NCI-H1092 treated with DMSO at 0.1 percent for 48 hours (cell line): Measurements from ENCODE around the gene MAST4.
"Not testable (repeated sequence)": the region's sequence is repeated elsewhere in the genome, so short reads cannot be mapped to it uniquely, and the experiment has no call there.

Experiments
- DNase-seq: peaks from one replicate; lab custom pipeline; 2025; lab: John Stamatoyannopoulos, UW

The MAST4 gene

DNA sequence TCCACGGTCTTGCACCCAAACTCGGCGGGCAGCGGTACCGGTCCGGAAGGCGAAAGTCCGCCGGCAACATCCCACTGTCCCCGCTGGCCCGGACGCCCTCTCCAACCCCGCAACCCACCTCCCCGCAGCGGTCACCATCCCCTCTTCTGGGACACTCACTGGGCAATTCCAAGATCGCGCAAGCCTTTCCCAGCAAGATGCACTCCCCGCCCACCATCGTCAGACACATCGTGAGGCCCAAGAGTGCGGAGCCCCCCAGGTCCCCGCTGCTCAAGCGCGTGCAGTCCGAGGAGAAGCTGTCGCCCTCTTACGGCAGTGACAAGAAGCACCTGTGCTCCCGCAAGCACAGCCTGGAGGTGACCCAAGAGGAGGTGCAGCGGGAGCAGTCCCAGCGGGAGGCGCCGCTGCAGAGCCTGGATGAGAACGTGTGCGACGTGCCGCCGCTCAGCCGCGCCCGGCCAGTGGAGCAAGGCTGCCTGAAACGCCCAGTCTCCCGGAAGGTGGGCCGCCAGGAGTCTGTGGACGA is 567.1 kb downstream of the MAST4 start:
- no peak for DNase-seq

DNA sequence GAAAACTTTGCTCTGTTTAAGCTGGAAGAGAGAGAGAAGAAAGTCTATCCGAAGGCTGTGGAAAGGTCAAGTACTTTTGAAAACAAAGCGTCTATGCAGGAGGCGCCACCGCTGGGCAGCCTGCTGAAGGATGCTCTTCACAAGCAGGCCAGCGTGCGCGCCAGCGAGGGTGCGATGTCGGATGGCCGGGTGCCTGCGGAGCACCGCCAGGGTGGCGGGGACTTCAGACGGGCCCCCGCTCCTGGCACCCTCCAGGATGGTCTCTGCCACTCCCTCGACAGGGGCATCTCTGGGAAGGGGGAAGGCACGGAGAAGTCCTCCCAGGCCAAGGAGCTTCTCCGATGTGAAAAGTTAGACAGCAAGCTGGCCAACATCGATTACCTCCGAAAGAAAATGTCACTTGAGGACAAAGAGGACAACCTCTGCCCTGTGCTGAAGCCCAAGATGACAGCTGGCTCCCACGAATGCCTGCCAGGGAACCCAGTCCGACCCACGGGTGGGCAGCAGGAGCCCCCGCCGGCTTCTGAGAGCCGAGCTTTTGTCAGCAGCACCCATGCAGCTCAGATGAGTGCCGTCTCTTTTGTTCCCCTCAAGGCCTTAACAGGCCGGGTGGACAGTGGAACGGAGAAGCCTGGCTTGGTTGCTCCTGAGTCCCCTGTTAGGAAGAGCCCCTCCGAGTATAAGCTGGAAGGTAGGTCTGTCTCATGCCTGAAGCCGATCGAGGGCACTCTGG is 567.8 kb downstream of the MAST4 start:
- DNase-seq = no peak

DNA sequence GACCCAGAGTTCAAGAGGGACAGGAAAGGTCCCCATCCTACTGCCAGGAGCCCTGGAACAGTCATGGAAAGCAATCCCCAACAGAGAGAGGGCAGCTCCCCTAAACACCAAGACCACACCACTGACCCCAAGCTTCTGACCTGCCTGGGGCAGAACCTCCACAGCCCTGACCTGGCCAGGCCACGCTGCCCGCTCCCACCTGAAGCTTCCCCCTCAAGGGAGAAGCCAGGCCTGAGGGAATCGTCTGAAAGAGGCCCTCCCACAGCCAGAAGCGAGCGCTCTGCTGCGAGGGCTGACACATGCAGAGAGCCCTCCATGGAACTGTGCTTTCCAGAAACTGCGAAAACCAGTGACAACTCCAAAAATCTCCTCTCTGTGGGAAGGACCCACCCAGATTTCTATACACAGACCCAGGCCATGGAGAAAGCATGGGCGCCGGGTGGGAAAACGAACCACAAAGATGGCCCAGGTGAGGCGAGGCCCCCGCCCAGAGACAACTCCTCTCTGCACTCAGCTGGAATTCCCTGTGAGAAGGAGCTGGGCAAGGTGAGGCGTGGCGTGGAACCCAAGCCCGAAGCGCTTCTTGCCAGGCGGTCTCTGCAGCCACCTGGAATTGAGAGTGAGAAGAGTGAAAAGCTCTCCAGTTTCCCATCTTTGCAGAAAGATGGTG is 568.8 kb downstream of the MAST4 start:
- no peak for DNase-seq

DNA sequence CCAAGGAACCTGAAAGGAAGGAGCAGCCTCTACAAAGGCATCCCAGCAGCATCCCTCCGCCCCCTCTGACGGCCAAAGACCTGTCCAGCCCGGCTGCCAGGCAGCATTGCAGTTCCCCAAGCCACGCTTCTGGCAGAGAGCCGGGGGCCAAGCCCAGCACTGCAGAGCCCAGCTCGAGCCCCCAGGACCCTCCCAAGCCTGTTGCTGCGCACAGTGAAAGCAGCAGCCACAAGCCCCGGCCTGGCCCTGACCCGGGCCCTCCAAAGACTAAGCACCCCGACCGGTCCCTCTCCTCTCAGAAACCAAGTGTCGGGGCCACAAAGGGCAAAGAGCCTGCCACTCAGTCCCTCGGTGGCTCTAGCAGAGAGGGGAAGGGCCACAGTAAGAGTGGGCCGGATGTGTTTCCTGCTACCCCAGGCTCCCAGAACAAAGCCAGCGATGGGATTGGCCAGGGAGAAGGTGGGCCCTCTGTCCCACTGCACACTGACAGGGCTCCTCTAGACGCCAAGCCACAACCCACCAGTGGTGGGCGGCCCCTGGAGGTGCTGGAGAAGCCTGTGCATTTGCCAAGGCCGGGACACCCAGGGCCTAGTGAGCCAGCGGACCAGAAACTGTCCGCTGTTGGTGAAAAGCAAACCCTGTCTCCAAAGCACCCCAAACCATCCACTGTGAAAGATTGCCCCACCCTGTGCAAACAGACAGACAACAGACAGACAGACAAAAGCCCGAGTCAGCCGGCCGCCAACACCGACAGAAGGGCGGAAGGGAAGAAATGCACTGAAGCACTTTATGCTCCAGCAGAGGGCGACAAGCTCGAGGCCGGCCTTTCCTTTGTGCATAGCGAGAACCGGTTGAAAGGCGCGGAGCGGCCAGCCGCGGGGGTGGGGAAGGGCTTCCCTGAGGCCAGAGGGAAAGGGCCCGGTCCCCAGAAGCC is 569.6 kb downstream of the MAST4 start:
- DNase-seq = no peak

DNA sequence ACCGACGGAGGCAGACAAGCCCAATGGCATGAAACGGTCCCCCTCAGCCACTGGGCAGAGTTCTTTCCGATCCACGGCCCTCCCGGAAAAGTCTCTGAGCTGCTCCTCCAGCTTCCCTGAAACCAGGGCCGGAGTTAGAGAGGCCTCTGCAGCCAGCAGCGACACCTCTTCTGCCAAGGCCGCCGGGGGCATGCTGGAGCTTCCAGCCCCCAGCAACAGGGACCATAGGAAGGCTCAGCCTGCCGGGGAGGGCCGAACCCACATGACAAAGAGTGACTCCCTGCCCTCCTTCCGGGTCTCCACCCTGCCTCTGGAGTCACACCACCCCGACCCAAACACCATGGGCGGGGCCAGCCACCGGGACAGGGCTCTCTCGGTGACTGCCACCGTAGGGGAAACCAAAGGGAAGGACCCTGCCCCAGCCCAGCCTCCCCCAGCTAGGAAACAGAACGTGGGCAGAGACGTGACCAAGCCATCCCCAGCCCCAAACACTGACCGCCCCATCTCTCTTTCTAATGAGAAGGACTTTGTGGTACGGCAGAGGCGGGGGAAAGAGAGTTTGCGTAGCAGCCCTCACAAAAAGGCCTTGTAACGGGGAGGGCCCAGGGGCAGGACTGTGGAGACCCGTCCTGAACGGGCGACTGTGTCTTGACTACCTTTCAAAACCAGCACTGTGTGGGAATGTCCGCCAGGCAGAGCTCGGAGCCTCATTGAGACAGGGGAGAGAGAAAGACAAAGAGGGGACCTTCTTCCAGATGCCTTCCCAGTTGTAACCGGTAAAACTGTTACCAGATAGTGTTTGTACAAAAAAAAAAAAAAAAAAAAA is 570.5 kb downstream of the MAST4 start:
- DNase-seq = no peak

DNA sequence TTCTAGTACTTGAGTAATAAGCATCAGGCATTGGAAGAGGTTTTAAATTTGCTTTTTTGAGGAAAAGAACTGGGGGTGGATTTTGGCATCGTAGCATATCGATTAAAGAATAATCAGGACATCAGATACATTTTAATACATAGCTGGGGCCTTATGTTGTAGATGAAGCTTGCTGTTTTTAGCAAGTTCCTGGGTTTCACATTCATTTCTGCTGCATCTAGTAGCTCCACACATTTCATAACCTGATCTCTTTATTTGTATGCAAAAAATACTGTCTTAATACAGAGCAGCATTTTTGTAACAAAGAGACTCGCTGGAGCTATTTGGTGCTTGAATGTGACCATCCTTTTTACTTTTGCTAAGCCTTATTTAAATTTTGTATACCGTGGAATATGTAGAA is 571.9 kb downstream of the MAST4 start:
- DNase-seq = no peak

DNA sequence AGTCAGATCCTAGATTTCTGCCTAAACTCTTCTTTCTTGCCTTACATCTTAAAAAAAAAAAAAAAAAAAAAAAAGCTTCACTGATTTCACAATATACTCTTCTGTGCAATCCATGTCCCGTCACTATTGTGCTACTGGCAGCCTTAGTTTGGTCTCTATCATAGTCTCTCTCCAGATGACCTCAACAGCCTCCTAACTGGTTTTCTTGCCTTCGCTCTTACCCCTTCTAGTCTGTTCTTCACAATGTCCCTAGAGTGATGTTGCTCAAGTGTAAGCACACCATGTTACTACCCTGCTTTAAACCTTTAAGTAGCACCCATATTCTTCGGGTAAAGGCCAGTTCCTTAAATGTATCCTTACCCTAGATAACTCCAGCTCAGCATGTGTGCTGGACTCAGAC is 574.6 kb downstream of the MAST4 start:
- no peak for DNase-seq

DNA sequence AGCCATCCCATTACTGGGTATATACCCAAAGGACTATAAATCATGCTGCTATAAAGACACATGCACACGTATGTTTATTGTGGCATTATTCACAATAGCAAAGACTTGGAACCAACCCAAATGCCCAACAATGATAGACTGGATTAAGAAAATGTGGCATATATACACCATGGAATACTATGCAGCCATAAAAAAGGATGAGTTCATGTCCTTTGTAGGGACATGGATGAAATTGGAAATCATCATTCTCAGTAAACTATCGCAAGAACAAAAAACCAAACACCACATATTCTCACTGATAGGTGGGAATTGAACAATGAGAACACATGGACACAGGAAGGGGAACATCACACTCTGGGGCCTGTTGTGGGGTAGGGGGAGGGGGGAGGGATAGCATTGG is 577.2 kb downstream of the MAST4 start:
- DNase-seq = not testable (repeated sequence)

DNA sequence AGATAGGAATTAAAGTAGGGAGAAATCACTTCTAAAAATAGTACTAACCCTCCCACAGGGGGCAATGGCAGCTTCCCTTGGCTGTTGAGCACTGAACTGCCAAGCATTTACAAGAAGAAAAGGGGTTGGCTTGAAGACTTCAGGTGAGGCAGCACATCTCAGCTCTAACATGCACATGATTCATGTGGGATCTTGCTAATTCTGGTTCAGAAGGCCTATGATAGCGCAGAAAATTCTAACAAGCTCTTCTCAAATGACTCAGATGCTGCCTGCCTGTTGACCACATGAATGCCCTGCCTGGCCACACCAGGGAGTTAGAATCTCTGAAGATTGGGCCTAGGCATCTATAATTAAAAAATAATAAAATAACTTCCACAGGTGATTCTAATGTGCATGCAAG is 577.8 kb downstream of the MAST4 start:
- no peak for DNase-seq

DNA sequence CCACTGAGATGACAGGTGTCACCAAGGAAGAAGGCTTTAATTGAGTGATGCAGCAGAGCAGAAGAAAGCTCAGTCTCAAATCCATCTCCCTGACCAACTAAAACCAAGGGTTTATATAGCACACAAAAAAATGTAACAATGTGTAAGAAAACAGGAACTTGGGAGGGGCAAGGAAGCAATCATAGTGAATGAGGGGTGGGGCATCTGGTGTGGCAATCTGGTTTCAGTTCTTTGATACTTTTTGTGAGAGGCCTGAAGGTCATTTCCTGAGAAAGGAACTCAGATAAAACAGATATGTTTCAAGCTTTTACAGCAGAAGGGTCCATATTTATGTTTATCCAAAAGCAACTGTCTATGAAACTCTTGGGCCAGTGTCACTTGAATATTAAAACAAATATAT is 580.7 kb downstream of the MAST4 start:
- no peak for DNase-seq

DNA sequence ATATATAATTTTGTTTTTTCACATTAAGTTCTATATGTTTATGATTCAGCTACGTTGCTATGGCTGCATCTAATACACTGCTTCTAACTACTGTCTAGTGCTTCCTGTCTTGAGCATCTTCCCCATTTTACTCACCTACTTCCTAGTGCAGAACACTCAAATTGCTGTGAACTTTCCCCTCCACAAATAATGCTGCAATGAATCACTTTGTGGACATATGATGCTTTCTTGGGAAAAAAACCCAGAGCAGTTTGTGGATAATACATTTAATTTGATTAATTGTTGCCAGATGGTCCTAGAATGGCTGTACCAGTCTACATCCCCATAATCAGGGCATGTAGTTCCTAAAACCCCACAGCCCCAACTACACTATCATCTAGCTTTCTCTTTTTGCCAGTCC is 581.9 kb downstream of the MAST4 start:
- no peak for DNase-seq

DNA sequence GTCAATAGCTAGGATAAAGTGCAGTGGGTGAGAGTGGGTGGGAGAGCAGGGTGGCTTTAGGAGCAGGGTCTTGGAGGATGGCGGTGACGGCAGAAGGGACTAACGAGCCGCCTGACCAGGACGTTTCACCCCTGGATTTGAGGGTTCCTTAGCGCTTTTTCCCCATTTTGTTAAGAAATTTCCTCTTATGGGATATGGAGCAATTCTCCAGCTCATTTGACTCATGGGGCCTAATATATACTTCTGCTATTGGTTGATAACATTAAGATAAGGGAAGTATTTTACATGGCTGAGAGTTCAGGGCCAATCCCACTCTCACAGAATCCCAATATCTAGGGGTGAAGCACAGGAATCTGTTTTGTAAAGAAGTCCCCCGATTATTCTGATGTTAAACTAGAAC is 582.8 kb downstream of the MAST4 start:
- DNase-seq = no peak

DNA sequence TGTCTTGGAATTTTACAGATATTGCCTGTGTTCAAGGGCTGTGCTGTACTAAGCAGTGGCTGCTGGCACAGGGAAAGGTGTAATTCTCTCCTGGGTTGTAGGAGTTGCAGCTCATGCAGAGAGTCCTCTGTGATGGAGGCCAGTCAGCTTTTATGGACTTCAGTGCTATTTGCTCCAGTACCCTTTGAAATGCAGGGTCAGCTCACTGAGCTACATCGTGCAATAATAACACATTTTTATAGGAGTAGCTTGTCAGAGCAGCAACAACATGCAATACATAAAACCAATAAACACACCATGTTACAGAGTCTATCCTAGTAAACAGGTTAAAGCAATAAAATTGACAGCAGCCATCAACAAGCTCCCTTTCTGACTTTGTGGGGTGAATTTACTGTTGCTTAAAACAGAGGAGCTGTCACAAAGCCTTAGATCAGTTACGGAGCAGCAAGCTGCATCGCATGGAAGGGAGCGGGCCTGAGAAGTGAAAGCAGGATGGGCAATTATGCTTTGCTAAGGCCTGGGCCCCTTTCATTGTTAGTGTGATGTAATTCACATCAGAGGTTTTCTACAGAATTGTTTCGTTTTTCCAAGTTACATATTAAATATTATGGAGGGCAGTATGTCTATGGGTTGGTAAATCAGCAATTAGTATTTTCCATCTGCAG is 583.6 kb downstream of the MAST4 start:
- DNase-seq = no peak

DNA sequence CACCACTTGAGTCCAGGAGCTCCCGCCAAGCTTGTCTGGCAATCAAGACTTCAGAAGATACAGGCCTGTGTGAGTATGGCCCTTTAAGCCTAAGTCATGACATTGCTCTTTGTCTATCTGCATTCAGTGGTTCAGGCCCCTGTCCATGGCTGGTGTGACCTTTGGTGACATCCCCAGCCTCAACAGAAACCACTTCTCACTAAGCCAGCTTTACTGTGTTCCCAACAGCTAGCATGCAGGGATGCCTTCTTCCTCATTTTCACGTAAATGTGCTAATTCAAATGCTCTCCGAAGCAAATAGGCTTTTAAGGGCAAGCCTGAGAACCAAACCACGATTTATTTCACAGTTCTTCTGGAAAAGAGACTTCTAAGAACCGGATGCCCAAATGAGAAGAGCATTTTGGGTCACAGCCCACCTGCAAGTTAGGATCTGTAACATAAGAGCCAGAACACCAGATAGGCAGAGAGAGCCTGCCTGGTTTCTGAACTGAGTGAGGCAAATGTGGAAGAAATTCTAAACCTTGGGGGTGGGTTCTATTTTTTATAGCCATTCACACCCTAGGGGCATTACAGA is 585.5 kb downstream of the MAST4 start:
- no peak for DNase-seq

DNA sequence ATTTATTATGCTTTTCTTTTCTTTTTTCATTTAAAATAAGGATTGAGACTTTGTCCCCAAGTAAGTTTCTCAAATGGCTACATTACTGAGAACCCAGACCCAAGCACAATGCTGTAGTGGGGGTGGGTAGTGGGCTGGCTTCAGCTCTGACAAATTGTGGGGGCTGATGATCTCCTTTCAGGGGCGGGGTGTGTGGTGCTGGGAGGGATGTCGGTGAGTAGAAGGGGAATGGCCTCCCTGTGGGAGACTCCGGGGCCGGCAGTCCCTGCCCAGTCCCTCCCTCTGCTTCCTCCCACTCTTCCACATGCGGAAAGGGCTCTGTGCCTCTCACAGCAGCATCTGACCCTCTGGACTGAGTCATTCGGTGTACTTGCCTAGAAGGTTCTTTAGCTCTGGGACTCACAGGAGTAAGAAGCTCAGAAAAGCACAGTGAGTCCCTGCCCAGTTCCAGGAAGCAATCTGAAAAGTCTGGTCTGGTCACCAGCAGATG is 586.2 kb downstream of the MAST4 start:
- DNase-seq = no peak

DNA sequence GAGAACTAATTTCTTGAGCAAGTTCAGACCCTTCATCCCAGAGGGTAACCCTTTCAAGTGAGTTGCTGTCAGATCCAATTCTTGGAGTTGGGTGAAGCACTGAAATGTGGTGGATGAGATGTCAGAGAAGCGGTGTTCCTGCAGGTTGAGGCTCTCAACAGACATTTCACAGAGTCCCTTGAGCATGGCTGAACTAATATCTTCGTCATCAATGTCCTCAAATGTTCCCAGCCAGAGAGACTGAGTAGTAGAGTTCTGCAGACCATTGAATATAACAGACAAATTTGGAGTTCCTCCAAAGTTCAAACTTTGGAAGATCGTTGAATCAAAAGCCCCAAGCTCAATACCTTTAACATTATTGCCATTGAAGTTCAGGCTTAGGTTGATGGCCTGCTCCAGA is 587.7 kb downstream of the MAST4 start:
- DNase-seq = no peak

DNA sequence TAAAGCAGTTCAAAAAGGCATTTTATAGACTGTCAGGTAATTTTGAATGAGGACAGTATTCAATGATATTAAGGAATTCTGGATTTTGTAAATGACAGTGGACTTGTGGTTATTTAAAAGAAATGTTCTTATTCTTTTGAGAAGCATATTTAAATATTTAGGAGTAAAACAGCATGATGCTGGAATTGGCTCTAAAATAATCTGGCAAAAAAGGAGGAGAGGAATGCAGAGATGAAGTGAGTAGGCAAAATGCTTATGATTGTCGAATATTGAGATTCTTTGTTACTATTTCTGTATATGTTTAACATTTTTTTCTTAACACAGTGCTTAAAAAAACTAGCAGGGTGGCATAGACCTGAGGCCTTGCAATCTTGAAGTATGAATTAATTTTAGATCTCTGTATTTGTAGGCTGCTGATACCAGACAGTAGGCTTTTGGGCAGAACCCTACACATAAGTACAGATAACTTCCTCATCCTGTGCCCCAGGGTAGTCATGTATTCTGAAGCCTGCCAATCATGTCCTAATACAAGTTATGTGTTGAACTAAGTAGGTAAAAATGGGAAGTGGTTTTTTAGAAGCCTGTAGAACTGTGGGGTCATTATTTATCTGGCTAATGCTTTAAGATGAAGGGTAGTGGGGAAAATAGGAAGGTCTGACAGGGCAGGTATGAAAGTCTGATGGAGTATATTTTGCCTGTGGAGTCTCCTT is 591.0 kb downstream of the MAST4 start:
- DNase-seq = no peak

DNA sequence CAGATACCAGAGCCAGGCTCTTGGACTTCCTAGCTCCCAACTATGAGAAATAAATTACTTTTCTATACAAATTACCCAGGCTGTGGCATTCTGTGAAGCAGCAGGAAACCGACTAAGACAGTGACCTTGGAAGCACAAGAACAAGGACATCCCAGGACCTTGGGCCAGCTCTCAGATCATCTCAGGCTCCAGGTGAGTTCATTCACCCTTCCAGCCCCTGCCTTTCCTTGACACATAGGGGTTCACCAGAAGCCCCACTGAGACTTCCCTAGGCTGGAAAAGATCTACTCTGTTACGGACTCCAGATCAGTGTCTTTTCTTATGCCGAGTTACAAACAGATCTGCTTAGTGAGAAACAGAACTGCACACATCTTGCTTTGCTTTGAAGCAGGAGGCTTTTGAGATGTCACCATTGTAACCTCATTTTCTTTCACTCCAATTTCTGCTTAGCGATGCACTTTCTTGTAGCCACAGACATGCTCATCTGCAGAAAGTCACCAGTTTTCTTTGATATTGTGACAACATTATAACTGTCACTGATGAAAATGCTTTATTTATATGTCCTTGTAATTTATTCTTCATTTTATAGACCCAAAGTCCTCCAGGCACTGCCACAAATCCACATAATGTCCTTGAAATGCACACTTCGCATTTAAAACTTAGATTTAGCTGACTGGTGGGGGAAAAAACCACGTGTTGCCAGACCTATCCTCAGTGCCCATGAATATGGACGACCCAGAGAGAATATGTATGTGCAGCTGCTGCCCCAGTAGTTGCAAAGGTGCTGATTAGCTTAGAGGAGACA is 592.3 kb downstream of the MAST4 start:
- DNase-seq = no peak

DNA sequence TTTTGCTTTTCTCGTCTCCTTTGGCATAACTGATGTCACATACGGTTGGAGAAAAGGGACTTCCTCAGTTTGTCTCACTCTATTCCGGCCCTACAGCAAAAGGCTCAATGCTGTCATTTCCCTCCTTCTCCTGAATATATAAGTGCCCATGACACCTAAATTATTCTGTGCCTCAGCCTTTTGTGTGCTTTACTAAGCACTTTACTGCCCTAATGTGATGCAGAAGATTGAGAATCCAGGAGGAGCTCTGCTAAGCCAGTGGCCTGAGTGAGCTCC is 592.8 kb downstream of the MAST4 start:
- DNase-seq = no peak
